HepG2 (cell line): ENCODE results near the gene KL. TPM values are rescaled to one million over a fixed set of nuclear protein-coding genes. Genes with fewer than 3 reads are reported as not detected.

Experiments used
- FOXJ3 ChIP-seq: sonication (generic); formaldehyde crosslinking; IDR thresholded peaks from 2 replicates; pipeline ENCODE4 v1.4.0; 2020; ENCODE audit warnings: missing genetic modification reagents, mild to moderate bottlenecking, borderline replicate concordance
- HOXA7 ChIP-seq: sonication (generic); formaldehyde crosslinking; IDR thresholded peaks from 2 replicates; pipeline ENCODE4 v1.8.1; 2022; ENCODE audit warnings: mild to moderate bottlenecking, missing genetic modification reagents, moderate library complexity
- MEIS2 ChIP-seq: sonication (generic); formaldehyde crosslinking; IDR thresholded peaks from 2 replicates; pipeline ENCODE4 v1.9.0; 2021; ENCODE audit warnings: mild to moderate bottlenecking, missing genetic modification reagents
- MIER2 ChIP-seq: IDR thresholded peaks from 2 replicates; pipeline ENCODE4 v1.6.1; 2016; ENCODE audit warnings: missing biosample characterization, missing genetic modification reagents
- RAD51 ChIP-seq: fragments of 450-650 bp; IDR thresholded peaks from 2 replicates; pipeline ENCODE4 v1.6.1; 2016; ENCODE audit warnings: borderline replicate concordance
- RBFOX2 ChIP-seq: fragments of 200-400 bp; formaldehyde crosslinking; IDR thresholded peaks from 2 replicates; pipeline ENCODE4 v1.6.1; 2017; ENCODE audit warnings: low read depth, mild to moderate bottlenecking, low read length
- SMARCC2 ChIP-seq: fragments of 450-650 bp; IDR thresholded peaks from 2 replicates; pipeline ENCODE4 v1.6.1; 2017; ENCODE audit warnings: antibody characterized with exemption, mild to moderate bottlenecking
- SRSF1 ChIP-seq: fragments of 200-400 bp; formaldehyde crosslinking; optimal IDR thresholded peaks from 2 replicates; pipeline ENCODE3; 2017; ENCODE audit warnings: mild to moderate bottlenecking, low read depth, low read length, moderate library complexity
- ZKSCAN1 ChIP-seq: fragments of 150-350 bp; IDR thresholded peaks from 2 replicates; pipeline ENCODE4 v1.6.1; 2014; ENCODE audit warnings: low read length
- ZNF577 ChIP-seq: sonication (generic); formaldehyde crosslinking; IDR thresholded peaks from 2 replicates; pipeline ENCODE4 v1.4.0; 2020; ENCODE audit warnings: mild to moderate bottlenecking, low read depth, missing genetic modification reagents, borderline replicate concordance
- ZNF598 ChIP-seq: sonication (generic); formaldehyde crosslinking; IDR thresholded peaks from 2 replicates; pipeline ENCODE4 v1.5.1; 2020; ENCODE audit warnings: mild to moderate bottlenecking, missing genetic modification reagents, borderline replicate concordance
- ZNF775 ChIP-seq: sonication (generic); formaldehyde crosslinking; IDR thresholded peaks from 2 replicates; pipeline ENCODE4 v1.4.0; 2020; ENCODE audit warnings: missing genetic modification reagents, mild to moderate bottlenecking, moderate library complexity, borderline replicate concordance
- polyA plus RNA-seq, 8 experiments: library from polyadenylated mRNA; depleted of rRNA in 3 of 8; stranded (reverse) in 7 of 8; unstranded in 1 of 8; fragments of >200 nt; fragmentation: Illumina TruSeq in 4 of 8; extraction: Trizol in 4 of 8; gene quantifications; 2 replicates each; pipeline versions ENCODE4 v1.2.1 to v1.2.3, GENCODE V29; 2011 to 2016; ENCODE audit warnings: low read depth in 4 of 8, missing spikeins in 1 of 8, mixed read lengths in 1 of 8; ENCODE audit not compliant: insufficient read depth in 1 of 8
- total RNA-seq, 5 experiments: library from RNA; depleted of rRNA; stranded (reverse); fragments of >200 nt; fragmentation: Illumina TruSeq; extraction: Trizol; gene quantifications; 2 replicates each; pipeline ENCODE4 v1.2.3, GENCODE V29; 2016; ENCODE audit warnings: low read depth in 1 of 5
- TF ChIP-seq, protein P1 (sequence below): sonication (generic); formaldehyde crosslinking; IDR thresholded peaks from 2 replicates; pipeline ENCODE4 v1.8.0; 2023; ENCODE audit warnings: mild to moderate bottlenecking, missing genetic modification reagents
- TF ChIP-seq, protein P2 (sequence below): sonication (generic); formaldehyde crosslinking; IDR thresholded peaks from 2 replicates; pipeline ENCODE4 v1.5.0; 2020; ENCODE audit warnings: mild to moderate bottlenecking, missing genetic modification reagents
- TF ChIP-seq, protein P3 (sequence below): sonication (generic); formaldehyde crosslinking; IDR thresholded peaks from 2 replicates; pipeline ENCODE4 v1.4.0; 2020; ENCODE audit warnings: missing genetic modification reagents, borderline replicate concordance

KL gene
- total and polyA plus RNA-seq, 2 of the 13 experiments (the other 11 are each of a cell fraction or from before 2014, with no cell fraction given), result not detected

DNA sequence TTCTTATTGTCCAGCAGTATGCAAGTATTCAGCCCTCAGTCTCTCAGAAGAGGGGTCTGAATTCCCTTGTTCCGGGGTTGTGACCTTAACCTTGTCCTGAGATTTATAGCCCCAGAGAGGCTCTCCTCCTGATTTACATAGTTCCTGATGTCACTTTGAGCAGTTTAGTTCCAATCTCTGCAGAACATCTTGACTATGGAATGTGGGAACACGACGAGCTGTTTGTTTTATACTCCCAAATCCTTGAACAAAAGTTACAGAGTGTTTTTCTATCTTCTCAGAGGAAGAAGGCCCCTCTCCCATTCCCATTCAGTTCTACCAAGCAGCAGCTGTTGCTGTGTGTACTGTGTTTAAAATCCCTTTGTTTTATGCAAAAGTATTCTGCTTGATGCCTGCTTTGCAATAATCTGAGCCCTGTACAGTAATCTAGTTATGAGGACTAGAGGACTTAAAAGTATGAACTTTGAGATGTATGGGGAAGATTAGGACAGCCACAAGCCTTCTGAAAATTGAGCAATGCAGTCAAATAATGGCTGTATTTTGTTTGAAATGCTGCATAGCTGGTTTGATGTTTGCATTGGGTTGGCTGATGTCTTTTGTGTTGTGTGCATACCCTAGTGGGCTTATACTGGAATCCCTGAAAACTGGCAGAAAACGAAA, 74.7 kb downstream of the KL start (continued):
- TF ChIP-seq, protein P1, sequence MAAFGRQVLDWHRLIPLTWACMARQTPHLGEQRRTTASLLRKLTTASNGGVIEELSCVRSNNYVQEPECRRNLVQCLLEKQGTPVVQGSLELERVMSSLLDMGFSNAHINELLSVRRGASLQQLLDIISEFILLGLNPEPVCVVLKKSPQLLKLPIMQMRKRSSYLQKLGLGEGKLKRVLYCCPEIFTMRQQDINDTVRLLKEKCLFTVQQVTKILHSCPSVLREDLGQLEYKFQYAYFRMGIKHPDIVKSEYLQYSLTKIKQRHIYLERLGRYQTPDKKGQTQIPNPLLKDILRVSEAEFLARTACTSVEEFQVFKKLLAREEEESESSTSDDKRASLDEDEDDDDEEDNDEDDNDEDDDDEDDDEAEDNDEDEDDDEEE, result no peak
- no peak for TF ChIP-seq ZKSCAN1
- TF ChIP-seq ZNF577 (CRISPR knock-in tag), result no peak
- TF ChIP-seq RAD51, result no peak
- TF ChIP-seq, protein P2, sequence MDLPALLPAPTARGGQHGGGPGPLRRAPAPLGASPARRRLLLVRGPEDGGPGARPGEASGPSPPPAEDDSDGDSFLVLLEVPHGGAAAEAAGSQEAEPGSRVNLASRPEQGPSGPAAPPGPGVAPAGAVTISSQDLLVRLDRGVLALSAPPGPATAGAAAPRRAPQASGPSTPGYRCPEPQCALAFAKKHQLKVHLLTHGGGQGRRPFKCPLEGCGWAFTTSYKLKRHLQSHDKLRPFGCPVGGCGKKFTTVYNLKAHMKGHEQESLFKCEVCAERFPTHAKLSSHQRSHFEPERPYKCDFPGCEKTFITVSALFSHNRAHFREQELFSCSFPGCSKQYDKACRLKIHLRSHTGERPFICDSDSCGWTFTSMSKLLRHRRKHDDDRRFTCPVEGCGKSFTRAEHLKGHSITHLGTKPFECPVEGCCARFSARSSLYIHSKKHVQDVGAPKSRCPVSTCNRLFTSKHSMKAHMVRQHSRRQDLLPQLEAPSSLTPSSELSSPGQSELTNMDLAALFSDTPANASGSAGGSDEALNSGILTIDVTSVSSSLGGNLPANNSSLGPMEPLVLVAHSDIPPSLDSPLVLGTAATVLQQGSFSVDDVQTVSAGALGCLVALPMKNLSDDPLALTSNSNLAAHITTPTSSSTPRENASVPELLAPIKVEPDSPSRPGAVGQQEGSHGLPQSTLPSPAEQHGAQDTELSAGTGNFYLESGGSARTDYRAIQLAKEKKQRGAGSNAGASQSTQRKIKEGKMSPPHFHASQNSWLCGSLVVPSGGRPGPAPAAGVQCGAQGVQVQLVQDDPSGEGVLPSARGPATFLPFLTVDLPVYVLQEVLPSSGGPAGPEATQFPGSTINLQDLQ (CRISPR knock-in tag), result no peak
- no peak for TF ChIP-seq ZNF775 (CRISPR knock-in tag)
- 0 out of 2 replicates have a peak, but pooled peaks have one; percentile 17 for TF ChIP-seq MIER2 (CRISPR knock-in tag)
- TF ChIP-seq FOXJ3 (CRISPR knock-in tag), result peak; percentile 42; the same call in 1 of the 2 replicates
- TF ChIP-seq HOXA7, result no peak
- no peak for TF ChIP-seq RBFOX2
- TF ChIP-seq SMARCC2, result no peak
- TF ChIP-seq, protein P3, sequence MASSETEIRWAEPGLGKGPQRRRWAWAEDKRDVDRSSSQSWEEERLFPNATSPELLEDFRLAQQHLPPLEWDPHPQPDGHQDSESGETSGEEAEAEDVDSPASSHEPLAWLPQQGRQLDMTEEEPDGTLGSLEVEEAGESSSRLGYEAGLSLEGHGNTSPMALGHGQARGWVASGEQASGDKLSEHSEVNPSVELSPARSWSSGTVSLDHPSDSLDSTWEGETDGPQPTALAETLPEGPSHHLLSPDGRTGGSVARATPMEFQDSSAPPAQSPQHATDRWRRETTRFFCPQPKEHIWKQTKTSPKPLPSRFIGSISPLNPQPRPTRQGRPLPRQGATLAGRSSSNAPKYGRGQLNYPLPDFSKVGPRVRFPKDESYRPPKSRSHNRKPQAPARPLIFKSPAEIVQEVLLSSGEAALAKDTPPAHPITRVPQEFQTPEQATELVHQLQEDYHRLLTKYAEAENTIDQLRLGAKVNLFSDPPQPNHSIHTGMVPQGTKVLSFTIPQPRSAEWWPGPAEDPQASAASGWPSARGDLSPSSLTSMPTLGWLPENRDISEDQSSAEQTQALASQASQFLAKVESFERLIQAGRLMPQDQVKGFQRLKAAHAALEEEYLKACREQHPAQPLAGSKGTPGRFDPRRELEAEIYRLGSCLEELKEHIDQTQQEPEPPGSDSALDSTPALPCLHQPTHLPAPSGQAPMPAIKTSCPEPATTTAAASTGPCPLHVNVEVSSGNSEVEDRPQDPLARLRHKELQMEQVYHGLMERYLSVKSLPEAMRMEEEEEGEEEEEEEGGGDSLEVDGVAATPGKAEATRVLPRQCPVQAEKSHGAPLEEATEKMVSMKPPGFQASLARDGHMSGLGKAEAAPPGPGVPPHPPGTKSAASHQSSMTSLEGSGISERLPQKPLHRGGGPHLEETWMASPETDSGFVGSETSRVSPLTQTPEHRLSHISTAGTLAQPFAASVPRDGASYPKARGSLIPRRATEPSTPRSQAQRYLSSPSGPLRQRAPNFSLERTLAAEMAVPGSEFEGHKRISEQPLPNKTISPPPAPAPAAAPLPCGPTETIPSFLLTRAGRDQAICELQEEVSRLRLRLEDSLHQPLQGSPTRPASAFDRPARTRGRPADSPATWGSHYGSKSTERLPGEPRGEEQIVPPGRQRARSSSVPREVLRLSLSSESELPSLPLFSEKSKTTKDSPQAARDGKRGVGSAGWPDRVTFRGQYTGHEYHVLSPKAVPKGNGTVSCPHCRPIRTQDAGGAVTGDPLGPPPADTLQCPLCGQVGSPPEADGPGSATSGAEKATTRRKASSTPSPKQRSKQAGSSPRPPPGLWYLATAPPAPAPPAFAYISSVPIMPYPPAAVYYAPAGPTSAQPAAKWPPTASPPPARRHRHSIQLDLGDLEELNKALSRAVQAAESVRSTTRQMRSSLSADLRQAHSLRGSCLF, result no peak
- no peak for TF ChIP-seq ZNF598 (CRISPR knock-in tag)
- TF ChIP-seq SRSF1, result no peak
- TF ChIP-seq MEIS2 (CRISPR knock-in tag), result no peak
